VCaP (cell line): ENCODE measurements around the gene LCP2.

Source experiments
- H3K27ac ChIP-seq: fragments of 450-650 bp; 2 replicates; pipeline ENCODE4 v1.5.1; 2017
- TF ChIP-seq, protein P1 (sequence below): fragments of 450-650 bp; conservative IDR thresholded peaks from 2 replicates; pipeline ENCODE4 v1.5.1; 2017; ENCODE audit warnings: mild to moderate bottlenecking, moderate library complexity

Gene LCP2

DNA sequence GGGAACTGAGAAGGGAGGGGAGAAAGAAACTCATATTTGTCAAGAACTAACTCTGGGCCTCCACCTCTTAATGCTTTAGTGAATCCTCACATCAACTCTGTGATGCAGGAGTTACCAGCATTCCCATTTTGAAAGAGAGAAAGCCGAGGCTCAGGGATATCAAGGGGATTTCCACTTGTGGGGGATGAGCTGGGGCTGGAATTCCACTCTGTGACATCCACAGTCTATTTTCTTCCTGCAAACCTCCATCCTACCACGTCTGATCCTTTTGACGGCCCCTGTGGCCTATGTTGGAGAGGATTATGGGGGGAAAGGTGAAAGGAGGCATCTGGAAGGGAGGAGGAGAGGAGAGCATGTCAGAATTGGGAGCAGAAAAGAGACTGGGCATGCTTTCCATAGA lies 9.0 kb downstream of the LCP2 start:
- TF ChIP-seq, protein P1, sequence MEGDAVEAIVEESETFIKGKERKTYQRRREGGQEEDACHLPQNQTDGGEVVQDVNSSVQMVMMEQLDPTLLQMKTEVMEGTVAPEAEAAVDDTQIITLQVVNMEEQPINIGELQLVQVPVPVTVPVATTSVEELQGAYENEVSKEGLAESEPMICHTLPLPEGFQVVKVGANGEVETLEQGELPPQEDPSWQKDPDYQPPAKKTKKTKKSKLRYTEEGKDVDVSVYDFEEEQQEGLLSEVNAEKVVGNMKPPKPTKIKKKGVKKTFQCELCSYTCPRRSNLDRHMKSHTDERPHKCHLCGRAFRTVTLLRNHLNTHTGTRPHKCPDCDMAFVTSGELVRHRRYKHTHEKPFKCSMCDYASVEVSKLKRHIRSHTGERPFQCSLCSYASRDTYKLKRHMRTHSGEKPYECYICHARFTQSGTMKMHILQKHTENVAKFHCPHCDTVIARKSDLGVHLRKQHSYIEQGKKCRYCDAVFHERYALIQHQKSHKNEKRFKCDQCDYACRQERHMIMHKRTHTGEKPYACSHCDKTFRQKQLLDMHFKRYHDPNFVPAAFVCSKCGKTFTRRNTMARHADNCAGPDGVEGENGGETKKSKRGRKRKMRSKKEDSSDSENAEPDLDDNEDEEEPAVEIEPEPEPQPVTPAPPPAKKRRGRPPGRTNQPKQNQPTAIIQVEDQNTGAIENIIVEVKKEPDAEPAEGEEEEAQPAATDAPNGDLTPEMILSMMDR, result no peak
- no peak overlapping the region for H3K27ac ChIP-seq

DNA sequence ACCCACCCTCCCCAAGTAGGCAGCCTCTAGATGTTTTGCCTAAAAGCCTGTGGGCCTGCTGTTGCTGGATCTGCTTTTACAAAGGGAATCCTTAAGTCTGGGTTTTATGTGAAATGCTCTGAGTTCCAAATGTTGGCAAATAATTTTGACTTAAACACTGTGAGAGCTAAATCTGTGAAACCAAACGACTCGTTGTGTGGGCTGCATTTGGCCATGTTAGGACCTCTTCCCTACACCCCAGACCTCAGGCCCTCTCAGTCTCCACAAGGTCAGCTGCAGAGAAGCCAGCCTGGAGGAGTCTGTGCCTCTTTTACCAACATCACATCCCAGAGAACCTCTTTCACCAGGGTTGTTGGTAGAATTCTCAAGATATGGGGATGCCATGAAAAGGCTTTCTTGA lies 9.4 kb downstream of the LCP2 start:
- H3K27ac ChIP-seq, result no peak overlapping the region
- TF ChIP-seq, protein P1, result no peak

DNA sequence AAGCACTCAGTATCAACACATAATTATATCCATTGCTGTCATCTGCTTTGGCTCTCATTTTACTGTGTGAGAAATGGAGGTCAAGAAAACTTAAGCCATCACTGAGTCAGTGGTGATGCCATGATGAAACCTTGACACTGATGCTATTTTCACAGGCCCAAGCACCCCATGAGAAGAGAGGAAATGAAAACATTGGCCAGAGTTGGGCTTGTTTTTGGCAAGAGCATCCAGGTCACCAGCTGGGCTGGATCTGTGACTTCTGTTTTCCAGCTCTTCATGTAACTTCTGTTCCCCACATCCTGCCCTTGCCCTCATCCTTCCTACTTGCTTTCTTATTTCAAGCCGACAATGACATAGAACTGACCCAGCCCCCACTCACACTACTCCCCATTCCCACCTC lies 10.0 kb downstream of the LCP2 start:
- no peak overlapping the region for H3K27ac ChIP-seq

DNA sequence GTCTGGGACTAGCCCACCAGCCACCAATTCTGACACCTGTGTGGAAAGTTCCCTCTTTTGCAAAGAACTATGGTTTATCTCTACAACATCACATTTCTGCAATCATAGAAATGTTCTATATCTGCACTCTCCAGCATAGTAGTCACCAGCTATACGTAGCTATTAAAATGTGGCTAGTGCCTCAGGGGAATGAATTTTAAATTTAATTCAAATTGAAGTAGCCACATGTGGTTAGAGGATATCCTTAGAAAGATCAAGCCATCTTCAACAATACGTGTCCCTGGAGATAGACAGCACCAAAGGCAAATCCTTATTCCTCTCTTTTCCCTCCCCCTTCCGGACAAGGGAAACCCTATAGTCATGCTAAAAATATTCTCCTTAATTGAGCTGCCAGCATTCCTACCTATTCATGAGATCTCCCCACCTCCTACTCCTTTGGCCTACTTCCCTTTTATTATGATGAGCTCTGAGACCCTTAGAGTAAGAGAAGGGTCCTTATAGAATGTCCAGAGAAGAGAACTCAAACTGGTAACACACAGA lies 11.1 kb downstream of the LCP2 start:
- TF ChIP-seq, protein P1, result no peak
- no peak overlapping the region for H3K27ac ChIP-seq

More for the DNA sequence above, 10.0 kb downstream of the LCP2 start:
- TF ChIP-seq, protein P1, result no peak

DNA sequence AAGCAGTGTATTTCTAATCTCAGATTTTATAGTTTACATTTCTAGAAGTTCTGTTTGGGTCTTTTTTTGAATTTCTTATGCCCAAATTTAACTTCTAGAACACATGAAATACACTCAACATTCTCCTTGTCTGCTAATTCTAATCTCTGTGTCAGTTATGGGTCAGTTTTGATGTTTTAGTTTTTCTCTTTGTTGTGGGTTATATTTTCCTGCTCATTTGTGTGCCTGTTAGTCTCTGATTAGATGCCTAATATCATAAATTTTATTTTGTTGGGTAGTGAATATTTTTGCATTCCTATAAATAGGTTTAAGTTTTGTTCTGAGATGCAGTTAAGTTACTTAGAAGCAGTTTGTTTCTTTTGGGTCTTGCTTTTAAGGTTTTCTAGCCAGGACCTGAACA lies 12.4 kb downstream of the LCP2 start:
- TF ChIP-seq, protein P1, result no peak
- no peak overlapping the region for H3K27ac ChIP-seq

DNA sequence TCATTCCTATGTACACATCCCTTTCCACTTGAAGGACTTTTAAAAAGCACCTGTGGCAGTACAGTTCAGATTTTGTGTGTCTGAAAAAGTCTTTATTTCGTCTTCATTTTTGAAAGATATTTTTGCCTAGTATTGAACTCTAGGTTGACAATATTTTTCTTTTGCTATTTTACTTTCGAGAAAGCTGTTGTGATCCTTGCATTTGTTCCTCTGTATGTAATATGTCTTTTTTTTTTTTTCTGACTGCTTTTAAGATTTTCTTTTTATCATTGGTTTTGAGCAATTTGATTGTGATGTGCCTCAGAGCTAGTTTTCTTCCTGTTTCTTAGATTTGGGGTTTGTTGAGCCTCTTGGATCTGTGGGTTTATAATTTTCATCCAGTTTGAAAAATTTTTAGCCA lies 13.3 kb downstream of the LCP2 start:
- TF ChIP-seq, protein P1, result no peak

DNA sequence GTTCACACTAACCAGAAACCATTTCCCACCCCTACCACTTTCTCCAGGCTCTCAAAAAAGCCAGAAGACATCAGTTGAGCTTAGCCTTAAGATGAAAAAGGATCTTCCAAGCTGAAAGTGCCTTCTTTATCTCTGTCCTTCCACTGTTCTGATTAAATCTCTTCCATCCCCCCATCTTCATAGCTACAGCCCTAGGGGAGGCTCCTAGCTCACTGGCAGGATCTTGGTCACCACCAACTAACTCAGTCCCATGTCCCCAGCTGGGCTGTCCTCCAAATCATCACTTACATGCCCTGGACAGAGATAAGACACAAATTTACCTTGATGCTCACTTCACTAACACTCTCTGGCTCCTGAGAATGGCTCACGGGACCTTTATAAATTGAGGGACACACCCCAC lies 14.3 kb downstream of the LCP2 start:
- no peak overlapping the region for H3K27ac ChIP-seq
- TF ChIP-seq, protein P1, result no peak

More for the DNA sequence above, 13.3 kb downstream of the LCP2 start:
- H3K27ac ChIP-seq, result no peak overlapping the region
